PC-9 (cell line): ENCODE data around the gene LINC00632.

ENCODE experiments used
- EZH2 ChIP-seq: fragments of 200-600 bp; sonication (generic); IDR thresholded peaks from 2 replicates; pipeline ENCODE4 v1.8.0; 2017; ENCODE audit warnings: antibody characterized with exemption, low read depth
- TF ChIP-seq, protein P1 (sequence below): fragments of 200-600 bp; sonication (generic); conservative IDR thresholded peaks from 2 replicates; pipeline ENCODE4 v1.6.1; 2017; ENCODE audit warnings: mixed run types, antibody characterized with exemption, mild to moderate bottlenecking, moderate library complexity

DNA sequence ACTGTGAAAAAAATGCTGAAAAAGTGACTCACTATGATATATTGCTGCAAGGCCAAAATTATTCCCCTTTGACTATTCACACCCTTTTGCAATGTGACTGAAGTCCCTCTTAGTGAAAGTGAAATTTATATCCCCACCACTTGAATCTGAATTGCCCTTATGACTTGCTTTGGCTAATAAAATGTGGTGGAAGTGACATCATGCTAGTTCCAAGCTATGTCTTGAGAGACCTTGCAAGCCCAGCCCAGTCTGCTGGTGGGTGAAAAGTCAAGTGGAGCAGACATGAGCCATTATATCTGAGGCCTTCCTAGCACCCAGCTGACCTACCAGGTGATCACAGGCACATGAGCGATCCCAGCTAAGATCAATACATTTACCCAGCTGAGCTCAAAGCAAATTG lies 94.7 kb downstream of the LINC00632 start:
- TF ChIP-seq, protein P1, sequence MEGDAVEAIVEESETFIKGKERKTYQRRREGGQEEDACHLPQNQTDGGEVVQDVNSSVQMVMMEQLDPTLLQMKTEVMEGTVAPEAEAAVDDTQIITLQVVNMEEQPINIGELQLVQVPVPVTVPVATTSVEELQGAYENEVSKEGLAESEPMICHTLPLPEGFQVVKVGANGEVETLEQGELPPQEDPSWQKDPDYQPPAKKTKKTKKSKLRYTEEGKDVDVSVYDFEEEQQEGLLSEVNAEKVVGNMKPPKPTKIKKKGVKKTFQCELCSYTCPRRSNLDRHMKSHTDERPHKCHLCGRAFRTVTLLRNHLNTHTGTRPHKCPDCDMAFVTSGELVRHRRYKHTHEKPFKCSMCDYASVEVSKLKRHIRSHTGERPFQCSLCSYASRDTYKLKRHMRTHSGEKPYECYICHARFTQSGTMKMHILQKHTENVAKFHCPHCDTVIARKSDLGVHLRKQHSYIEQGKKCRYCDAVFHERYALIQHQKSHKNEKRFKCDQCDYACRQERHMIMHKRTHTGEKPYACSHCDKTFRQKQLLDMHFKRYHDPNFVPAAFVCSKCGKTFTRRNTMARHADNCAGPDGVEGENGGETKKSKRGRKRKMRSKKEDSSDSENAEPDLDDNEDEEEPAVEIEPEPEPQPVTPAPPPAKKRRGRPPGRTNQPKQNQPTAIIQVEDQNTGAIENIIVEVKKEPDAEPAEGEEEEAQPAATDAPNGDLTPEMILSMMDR: no peak
- TF ChIP-seq EZH2: no peak
